Stimulated activated CD4-positive, alpha-beta T cell treated with anti-CD3 and anti-CD28 coated beads, Interleukin-15, amount 100 ng/mL, for 48 hours (primary cell): ENCODE data around the gene BBS7.

Experiments
- DNase-seq, 2 donors: peaks; one replicate each; pipeline ENCODE4 v3.0.0-alpha.2; 2020; ENCODE audit warnings: low read depth in 2 of 2

The BBS7 gene, protein sequence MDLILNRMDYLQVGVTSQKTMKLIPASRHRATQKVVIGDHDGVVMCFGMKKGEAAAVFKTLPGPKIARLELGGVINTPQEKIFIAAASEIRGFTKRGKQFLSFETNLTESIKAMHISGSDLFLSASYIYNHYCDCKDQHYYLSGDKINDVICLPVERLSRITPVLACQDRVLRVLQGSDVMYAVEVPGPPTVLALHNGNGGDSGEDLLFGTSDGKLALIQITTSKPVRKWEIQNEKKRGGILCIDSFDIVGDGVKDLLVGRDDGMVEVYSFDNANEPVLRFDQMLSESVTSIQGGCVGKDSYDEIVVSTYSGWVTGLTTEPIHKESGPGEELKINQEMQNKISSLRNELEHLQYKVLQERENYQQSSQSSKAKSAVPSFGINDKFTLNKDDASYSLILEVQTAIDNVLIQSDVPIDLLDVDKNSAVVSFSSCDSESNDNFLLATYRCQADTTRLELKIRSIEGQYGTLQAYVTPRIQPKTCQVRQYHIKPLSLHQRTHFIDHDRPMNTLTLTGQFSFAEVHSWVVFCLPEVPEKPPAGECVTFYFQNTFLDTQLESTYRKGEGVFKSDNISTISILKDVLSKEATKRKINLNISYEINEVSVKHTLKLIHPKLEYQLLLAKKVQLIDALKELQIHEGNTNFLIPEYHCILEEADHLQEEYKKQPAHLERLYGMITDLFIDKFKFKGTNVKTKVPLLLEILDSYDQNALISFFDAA

DNA sequence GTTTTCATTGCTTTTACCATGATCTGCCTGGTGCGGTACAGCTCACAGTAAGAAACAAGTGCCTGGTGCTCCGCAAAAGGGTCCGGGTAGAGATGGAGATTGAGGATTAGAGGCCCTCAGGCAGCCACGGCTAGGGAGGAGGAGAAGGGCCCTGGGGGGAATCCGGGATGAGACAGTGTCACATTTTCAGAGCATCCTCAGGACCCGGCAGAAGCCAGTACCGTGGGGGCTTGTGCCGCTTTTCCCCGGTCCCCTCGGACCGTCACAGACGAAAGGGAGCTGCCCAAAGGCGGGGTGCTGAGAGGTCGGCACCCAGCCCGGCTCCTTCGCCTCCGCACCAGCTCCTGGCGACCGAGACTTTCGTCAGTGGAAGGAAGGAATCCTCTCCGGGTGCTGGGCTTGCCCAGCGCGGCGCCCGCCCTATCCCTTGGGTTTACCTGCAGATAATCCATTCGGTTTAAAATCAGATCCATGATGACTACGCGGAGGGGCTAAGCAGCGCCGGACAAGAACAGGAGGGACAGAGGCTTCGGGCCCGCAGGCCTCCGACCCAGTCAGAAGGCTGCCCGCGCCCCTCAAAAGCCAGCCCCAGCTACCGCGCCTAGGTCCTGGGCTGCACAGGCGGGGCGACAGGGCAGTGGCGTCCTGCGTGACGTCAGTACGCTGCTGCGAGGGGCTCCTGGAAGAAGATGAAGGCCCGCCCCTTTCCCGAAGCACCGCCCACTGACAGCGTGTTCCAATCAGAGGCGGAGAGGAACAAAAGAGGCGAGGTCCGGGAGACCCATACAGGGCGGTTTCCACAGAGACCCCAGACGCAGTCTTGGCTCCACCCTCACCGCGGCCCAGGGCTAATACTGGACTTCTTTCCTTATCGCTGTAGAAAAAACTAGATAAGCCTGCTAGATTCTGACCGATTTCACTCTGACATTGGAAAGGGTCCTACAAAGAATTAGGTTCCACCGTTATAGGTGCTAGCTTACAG lies at the start of gene BBS7:
TSS of gene BBS7 (minus strand) at position 634 of the 982 bp plus-strand sequence. CDS start at position 473, 161 bp downstream.
- DNase-seq = peak; percentile 93 to 97

DNA sequence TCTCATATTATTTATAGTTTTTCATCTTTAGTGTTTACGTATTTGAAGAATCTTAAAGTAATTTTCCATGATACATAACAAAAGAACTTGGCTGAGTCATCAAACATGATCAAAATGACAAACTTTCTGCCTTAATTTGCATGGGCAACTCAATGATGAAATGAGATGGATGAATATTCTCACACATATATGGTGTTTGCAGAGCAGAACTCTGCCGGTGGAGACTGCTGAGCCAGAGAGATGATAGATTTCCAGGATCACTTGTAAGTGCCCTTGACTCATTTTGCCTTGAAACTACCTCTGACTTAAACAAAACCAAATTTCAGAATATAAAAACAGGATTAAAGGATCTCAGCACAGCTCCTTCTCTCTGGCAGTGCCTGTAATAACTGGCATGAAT lies 43.4 kb upstream of the BBS7 start:
- DNase-seq = no peak

DNA sequence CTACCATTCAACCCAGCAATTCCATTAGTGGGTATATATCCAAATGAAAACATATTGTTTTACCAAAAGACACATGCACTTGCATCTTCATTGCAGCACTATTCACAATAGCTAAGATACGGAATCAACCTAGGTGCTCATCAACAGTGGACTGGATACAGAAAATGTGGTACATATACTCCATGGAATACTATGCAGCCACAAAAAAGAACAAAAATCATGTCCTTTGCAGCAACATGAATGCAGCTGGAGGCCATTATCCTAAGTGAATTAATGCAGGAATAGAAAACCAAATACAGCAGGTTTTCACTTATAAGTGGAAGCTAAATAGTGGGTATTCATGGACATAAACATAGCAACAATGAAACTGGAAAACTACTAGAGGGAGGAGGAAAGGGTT lies 38.1 kb upstream of the BBS7 start:
- no peak for DNase-seq

DNA sequence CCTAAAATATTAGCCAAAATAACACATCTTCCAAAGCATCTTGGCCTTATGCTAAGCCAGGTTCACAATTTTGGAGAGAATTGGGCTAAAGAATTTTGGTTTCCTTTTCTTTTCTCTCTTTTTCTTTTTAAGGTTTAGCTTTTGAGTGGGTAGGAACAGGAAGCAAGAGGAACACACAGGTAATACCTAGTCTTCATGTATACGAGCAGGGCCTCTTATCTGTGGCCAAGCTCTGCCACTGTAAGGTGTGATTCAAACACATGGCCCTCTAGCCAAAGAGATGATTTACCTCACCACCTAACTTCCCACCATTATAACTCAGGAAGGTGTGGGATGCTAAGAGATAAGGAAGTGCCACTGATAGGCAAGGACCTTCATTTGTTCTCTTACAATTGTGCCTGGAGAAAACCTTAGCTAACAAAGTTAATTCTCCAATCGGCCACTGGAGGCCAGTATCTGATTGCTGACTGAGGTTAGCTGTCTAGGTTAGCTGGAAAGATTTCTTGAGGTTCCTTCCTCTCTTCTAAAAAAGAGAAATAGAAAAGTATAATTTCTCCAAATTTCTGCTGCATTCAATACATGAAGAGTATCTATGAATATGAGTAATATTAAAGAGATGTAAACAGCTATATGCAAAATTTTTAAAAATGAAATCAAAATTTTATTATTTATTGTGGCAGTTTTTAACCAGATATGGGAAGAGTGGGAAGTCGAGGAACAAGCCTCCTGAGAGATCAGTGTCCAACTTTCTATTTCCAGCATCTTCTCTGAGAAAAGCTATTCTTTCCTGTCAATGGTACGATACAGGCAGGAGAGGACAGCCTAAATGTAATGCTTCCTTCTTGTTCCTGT lies 30.1 kb upstream of the BBS7 start:
- DNase-seq = peak; percentile 17 to 34

DNA sequence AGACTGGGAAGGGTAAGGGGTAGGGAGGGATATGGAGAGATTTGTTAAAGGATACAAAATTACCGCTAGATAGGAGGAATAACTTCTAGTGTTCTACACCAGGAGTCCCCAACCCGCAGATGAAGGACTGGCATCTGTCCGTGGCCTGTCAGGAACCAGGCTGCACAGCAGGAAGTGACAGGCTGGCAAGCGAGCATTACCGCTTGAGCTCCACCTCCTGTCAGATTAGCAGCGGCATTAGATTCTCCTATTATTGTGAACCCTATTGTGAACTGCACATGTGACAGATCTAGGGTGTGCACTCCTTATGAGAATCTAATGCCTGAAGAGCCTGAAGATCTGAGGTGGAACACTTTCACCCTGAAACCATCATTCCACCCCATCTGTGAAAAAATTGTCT lies 27.9 kb upstream of the BBS7 start:
- no peak for DNase-seq

DNA sequence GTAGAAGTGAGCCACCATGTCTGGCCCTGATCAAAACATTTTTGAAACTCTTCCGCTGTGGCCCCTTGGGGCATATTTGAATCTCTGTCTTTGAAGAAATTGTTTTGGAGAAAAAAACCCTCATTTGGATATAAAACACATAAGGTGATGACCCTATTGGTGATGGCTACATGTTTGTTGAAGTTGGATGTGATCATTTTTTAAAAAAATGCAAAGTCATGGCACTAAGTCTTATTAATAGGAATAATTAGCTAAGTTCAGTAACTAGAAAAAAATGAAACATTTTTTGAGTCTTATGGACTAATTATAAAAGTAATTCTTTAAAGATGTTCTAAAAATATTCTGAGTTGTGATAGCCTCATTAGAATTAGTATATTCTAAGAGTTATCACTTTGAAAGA lies 17.9 kb upstream of the BBS7 start:
- no peak for DNase-seq

DNA sequence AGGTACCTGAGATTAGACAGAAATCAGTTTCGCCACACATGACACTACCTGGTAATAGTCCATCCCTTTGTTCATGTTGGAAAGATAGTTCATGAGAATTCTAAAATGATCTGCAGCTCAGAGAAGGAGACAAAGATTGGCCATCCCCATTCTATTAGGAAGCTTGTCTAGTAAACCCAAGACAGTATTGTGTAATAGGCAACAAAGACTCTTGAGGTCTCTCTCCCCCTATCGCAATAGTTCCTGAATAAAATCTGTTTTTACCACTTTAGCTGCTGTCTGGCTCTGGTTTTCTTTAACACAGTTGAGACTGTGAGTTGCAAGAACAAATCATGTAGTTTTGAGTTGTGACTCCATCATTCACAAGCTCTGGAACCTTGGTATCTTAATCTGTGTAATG lies 14.8 kb upstream of the BBS7 start:
- DNase-seq = no peak

DNA sequence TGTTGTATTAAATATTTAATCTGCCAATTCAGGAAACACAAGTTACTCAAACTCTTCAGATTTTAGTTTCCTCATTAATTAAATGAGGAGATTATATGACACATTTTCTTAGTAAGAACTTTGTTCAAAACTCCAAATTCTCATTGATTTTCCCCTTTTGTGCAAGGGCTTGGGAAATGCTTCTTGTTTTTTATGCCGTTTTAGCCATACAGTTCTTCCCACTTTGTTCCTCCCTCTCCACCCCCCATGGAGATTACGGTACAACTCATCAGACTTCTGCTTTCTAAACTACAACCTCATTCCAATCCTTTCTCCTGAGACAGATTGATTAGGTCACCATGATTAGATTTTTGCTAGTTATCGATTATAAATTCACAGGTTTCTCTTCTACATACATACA lies 10.9 kb upstream of the BBS7 start:
- DNase-seq = no peak

DNA sequence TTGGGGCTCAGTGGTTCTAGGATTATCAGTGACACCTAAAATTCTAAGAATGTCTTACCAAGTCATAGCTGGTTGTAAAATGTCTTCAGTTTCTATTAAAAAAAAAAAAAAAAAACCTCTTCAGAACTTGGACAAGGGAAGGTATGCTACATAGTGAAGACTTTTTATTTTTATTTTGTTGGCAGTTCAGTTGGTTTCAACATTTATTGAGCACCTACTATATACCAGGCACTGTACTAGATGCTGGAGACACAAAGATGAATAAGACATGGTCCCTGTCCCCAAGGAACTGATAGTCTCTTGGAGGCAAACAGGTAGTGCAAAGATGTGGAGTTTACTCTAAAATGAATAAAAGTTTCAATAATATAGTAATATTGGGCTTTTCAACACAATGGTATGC lies 8.9 kb upstream of the BBS7 start:
- DNase-seq = no peak

DNA sequence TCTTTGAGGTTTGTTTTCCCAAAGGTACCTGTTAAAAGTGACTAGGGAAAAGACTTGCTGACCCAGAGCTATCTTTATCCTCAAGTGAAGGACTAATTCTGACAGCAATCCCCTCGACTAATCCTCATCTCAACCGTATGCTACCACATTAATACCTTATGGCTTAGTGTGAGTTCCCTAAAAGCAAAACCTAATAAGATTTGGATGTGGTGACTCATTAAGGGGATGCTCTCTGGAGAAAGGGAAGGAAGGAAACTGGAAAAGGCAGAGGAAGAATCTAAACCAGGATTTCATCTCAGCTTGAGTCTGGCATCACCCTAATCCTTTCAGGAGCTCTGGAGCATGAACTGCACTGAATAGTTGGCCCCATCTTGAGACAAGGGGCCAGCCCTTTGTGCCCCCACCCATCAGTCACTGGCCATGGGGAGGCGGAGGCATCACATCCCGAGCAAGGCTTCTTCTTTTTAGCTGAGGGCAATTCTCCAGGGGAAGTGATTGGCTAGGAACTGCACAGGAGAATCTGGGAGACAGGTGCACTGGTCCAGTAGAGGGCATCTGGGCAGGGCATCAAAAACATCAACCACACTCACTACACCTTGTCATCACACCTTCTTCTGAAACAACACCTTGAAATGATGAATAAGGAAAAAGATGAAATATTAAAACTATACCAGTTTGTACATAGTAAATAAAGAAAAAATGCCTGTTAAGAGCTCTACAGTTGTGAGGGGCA lies 6.9 kb upstream of the BBS7 start:
- DNase-seq = no peak

DNA sequence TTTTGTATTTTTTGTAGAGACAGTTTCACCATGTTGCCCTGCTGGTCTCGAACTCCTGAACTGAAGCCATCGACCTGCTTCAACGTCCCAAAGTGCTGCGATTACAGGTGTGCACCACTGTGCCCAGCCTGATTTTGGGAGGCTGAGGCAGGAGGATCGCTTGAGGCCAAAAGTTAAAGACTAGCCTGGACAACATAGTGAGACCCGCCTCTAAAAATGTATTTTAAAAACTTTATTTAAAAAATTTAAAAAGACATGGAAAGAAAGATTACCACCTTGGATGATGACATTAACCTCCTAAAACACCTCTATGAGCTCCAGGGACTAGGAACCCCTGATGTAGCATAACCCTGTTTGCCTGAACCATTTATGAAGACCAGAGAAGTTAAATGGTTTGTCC lies 5.8 kb upstream of the BBS7 start:
- no peak for DNase-seq

DNA sequence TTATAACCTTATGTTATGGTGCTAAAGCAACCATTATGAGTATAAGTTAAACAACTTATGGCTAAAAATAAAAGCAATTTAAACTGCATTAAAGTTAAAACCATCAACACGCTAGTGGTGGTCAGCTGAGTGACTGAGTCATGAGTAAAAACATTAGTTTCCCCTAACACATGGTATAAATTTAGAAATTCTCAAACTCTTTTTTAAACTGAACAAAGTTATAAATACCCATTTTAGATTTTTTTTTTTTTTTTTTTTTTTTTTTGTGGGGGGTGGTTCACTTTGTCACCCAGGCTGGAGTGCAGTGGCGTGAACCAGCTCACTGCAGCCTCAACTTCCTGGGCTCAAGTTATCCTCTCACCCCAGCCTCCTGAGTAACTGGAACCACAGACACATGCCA lies 5.4 kb upstream of the BBS7 start:
- DNase-seq = no peak

DNA sequence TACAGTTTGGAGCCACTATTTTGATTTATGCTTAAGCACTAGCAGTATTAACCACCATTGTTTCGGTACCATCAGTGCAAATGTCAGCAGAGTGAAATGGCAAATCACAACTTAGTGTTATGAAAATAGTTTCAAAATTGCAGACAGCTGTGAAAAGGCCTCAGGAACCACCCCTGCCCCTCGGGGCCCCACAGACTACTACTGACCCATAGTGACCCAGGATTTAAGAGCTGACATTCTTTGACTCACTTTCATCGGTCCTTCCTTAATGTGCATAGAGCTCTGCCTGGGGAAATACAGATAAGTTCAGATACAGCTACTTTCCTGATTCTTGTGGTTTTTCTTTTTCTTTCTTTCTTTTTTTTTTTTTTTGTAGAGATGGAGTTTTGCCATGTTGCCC lies 3.3 kb upstream of the BBS7 start:
- no peak for DNase-seq

DNA sequence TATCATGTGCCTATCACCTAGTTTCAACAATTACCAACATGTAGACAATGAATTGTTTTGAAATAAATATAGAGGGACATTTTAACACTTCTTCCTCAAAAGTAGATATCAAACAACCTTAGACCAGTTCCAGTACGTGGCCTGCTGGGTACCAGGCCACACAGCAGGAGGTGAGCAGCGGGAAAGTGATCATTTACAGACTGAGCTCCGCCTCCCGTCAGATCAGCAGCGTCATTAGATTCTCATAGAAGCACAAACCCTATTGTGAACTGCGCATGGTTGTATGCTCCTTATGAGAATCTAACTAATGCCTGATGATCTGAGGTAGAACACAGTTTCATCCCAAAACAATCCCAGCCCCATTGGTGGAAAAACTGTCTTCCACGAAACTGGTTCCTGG lies 6.5 kb downstream of the BBS7 start:
- no peak for DNase-seq

DNA sequence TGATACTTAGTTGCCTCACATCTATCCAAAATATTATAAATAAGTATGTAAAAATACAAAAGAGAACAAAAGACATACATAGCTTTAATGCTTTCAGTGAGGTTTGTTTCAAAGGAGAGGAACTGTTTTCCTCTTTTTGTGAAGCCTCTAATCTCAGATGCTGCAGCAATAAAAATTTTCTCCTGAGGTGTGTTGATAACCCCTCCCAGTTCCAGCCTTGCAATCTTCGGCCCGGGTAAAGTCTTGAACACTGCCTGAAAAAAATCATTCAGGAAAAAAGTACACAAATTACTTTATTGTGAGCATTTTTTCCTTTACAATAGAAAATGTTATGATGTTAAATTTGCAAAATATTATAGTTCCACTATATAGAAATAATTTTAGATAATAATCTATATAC lies 8.8 kb downstream of the BBS7 start:
- no peak for DNase-seq

DNA sequence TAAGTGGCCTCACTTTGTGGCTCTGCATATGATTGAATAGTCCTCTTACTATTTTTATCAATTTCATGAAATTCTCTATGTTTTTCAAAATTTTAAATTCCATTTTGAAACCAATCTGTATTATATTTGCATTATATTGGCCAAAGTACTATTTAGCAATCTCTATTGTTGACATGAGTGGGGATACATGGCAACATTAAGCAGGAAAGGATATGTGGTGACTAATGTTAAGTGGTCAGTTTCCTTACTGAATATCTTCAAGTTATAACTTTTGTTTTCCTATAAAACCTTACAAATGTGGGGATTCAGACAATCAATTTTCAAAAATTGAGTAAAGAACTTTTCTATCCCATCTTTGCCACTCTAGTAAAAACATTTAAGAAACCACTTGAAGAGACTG lies 10.2 kb downstream of the BBS7 start:
- DNase-seq = no peak

DNA sequence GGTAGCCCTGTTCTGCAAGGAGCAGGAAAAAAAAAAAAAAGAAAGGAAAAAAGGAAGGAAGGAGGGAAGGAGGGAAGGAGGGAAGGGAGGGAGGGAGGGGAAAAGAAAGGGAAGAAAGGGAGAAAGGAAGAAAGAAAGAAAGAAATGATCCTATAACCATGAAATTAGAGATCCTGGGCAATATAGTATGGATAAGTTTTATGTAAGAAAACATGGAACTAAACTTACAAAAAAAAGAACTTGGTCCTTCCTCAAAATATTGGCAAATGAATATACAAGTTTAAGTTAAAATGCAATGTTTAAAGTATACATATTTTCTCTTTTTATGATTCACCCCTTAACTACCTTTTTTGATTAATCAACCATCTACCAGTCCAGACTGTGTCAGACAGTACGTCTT lies 18.9 kb downstream of the BBS7 start:
- DNase-seq = no peak

DNA sequence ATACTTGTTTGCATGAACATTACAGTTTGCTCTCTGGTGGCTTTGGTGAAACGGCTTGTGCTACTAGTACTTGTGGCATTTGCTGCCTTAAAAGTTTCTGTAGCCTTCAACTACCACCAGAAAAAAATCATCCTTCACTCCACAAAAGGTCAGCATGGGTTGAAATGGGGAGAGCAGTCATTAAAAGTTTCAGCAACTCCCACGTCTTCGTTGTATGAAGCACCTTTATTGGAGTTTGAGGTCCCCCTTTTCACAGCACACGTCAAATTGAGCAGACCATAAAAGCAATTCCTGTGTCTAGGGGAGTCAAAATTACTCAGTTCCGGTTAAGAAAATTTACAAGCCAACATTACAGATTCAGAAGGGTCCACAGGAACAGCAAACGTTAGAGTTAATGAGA lies 23.6 kb downstream of the BBS7 start:
- no peak for DNase-seq

DNA sequence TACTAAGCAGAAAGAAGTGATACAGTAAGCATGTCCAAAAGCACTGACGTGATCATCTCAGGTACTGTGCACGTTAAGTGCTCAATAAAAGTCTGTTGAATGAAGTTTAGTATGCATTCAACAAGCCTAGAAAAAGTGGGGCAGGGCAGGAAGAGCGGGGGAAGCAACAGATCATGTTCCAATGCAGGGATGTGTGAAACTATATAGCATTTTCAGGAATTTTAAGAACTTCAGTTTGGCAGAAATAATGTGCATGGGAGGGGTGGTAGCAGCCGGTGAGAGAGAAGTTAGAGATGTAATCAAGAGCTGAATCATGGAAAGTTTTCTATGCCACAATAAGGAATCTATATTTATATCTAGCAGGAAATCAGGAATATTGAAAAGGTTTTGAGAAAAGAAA lies 27.4 kb downstream of the BBS7 start:
- no peak for DNase-seq

DNA sequence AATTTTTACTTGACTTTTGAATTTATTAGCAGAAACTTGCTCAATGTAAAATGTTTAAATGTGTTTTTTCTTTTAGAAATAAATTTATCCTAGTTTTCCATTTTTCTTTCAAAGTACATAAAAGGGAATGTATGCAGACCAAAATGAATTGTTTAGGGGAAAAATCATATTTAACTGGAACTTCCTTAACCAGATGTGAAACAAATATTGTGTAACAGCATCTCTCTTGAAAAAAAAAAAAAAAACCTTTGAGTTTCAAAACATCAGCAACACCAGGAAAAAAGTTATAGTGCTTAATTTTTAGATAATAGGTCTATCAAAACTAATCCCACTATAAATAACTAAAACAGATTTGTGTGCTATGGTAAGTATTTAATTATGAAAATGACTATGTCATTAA lies 32.1 kb downstream of the BBS7 start:
- DNase-seq = no peak

DNA sequence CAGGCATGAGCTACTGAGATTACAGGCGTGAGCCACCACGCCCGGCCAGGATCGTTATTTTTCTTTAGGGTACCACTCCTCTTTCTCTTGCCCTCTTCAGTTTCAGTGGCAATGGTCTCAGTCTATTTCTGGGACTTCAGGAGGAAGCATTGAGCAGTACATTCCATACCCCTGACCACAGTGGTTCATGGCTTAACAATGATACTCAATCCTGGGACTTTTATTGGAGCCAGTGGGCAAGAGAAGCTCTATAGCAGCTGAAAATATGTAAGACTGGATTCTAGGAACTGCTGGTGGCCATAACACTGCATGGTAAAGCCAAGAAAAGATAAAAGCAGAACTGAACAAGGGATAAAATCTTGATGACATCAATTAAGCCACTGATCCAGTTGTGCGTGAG lies 40.8 kb downstream of the BBS7 start:
- no peak for DNase-seq
